Gastrocnemius medialis (tissue), 4 donors: ENCODE measurements around the gene TSEN15. TPM values are rescaled to one million over a fixed set of nuclear protein-coding genes. Genes with fewer than 3 reads are reported as not detected.
A peak's percentile ranks its signal among the peaks of the same experiment; 100 is the strongest.

Experiments used
- ATAC-seq, 2 donors: fragments of 150-250 bp; one replicate each; pipeline ENCODE4 v1.9.1; 2016
- DNase-seq, 2 donors: peaks; one replicate each; pipeline ENCODE4 v3.0.0-alpha.2; 2019
- H3K27ac ChIP-seq, 4 donors: fragments of 200-600 bp; sonication (generic); 1 replicate in 1 of 4; 2 replicates in 3 of 4; pipeline ENCODE4 v1.5.1; 2016 to 2018; ENCODE audit warnings: mild to moderate bottlenecking in 2 of 4, moderate library complexity in 1 of 4
- H3K27me3 ChIP-seq, 3 donors: fragments of 200-600 bp; sonication (generic) in 2 of 3; 1 replicate in 1 of 3; 2 replicates in 2 of 3; pipeline versions ENCODE4 v1.5.1 to v1.6.0; 2016 to 2019; ENCODE audit warnings: mild to moderate bottlenecking in 1 of 3, moderate library complexity in 1 of 3
- H3K36me3 ChIP-seq, 2 donors: fragments of 200-600 bp; sonication (generic) in 1 of 2; one replicate each; pipeline ENCODE4 v1.5.1; 2017 to 2018
- H3K4me1 ChIP-seq, 2 donors: fragments of 200-600 bp; sonication (generic) in 1 of 2; one replicate each; pipeline ENCODE4 v1.5.1; 2016 to 2017; ENCODE audit warnings: mild to moderate bottlenecking in 2 of 2
- H3K4me3 ChIP-seq, 4 donors: fragments of 200-600 bp; sonication (generic) in 3 of 4; 1 replicate in 1 of 4; 2 replicates in 3 of 4; pipeline ENCODE4 v1.5.1; 2016 to 2019; ENCODE audit warnings: mild to moderate bottlenecking in 2 of 4
- H3K9me3 ChIP-seq, 3 donors: fragments of 200-600 bp; sonication (generic) in 2 of 3; 1 replicate in 1 of 3; 2 replicates in 2 of 3; pipeline ENCODE4 v1.5.1; 2016 to 2019
- CTCF ChIP-seq, 5 experiments: fragments of 450-650 bp in 3 of 5; fragments of 200-600 bp in 2 of 5; sonication (generic) in 2 of 5; IDR thresholded peaks in 4 of 5; conservative IDR thresholded peaks in 1 of 5; 1 replicate in 4 of 5; 2 replicates in 1 of 5; pipeline ENCODE4 v1.5.1; 2016 to 2019; ENCODE audit warnings: antibody characterized with exemption in 5 of 5, mild to moderate bottlenecking in 3 of 5, moderate library complexity in 3 of 5
- POLR2A ChIP-seq, 2 donors: fragments of 450-650 bp; IDR thresholded peaks; one replicate each; pipeline ENCODE4 v1.6.1; 2017; ENCODE audit warnings: antibody characterized with exemption in 2 of 2, mild to moderate bottlenecking in 2 of 2, moderate library complexity in 2 of 2
- in situ Hi-C, 4 donors: fragments of 200-750 bp; cut with MboI; loops; one replicate each; pipeline versions ENCODE4 v1.15.0 to v1.8.0; 2017; ENCODE audit warnings: low sequenced_read_pairs in 4 of 4
- intact Hi-C: fragments of 100-400 bp; cut with DNase I; formaldehyde crosslinking; loops from one replicate; pipeline ENCODE4 v1.15.1; 2023; ENCODE audit warnings: low total_unique reads
- total RNA-seq, 4 donors: library from RNA; depleted of rRNA; stranded (reverse); fragments of >200 nt; gene quantifications; one replicate each; pipeline versions ENCODE4 v1.1.0 to v1.2.3, GENCODE V29; 2016

The TSEN15 gene
- total RNA-seq, 4 donors from 2014 or later: 22.8 to 69.6 (median 38.6) TPM

GRCh38 chr1:184034761-184035379, 16.7 kb upstream of the TSEN15 start:
- intact Hi-C loops: no loop called here
- Histone ChIP-seq H3K4me1 (peaks cover 13 to 16% of the 10 kb centered on the region in 2 donors), H3K4me3 (no peak overlapping the region), H3K27ac (no peak overlapping the region), H3K9me3 (no peaks in the 10 kb centered on the region), H3K27me3 (no peaks in the 10 kb centered on the region), H3K36me3 (no peaks in the 10 kb centered on the region)
- TF ChIP-seq POLR2A (IDR thresholded peaks at IDR 0.05): no peak
- TF ChIP-seq CTCF (IDR thresholded peaks at IDR 0.05 in 4 of 5, conservative IDR thresholded peaks at IDR 0.05 in 1 of 5): no peak
- DNase-seq (no peak), ATAC-seq (no peak)
- in situ Hi-C loops: loop anchor here in 1 of 4 donors (25.0 kb wide), 1 partner anchor 373 kb away; the partner anchor contains the start of gene APOBEC4

- peak overlapping the region; percentile 67 to 80 (median 72) for H3K27ac ChIP-seq
- intact Hi-C loops: no loop called here
- in situ Hi-C loops: loop anchor here in 1 of 4 donors (25.0 kb wide), 1 partner anchor 374 kb away; the partner anchor contains the start of gene APOBEC4
- no peaks in the 10 kb centered on the region for H3K36me3 ChIP-seq
- H3K4me1 ChIP-seq: peaks cover 3 to 11% of the 10 kb centered on the region in 2 donors
- DNase-seq (peak in 1 of 2 donors; percentile 44), ATAC-seq (peak in 1 of 2 donors; percentile 6)
- no peaks in the 10 kb centered on the region for H3K9me3 ChIP-seq
- no peaks in the 10 kb centered on the region for H3K27me3 ChIP-seq
- H3K4me3 ChIP-seq: peak overlapping the region; percentile 59 to 77 (median 68)
- TF ChIP-seq CTCF (IDR thresholded peaks at IDR 0.05 in 4 of 5, conservative IDR thresholded peaks at IDR 0.05 in 1 of 5): no peak
- no peak for TF ChIP-seq POLR2A (IDR thresholded peaks at IDR 0.05)
These were observed 15.6 kb upstream of the TSEN15 start for GRCh38 chr1:184035719-184036516.

- DNase-seq (peak; percentile 16 to 23), ATAC-seq (peak; percentile 64)
- Histone ChIP-seq H3K9me3 (no peaks in the 10 kb centered on the region), H3K27ac (peak overlapping the region; percentile 67 to 80 (median 72)), H3K4me3 (peak overlapping the region; percentile 59 to 77 (median 68)), H3K4me1 (peaks cover 3 to 11% of the 10 kb centered on the region in 2 donors), H3K36me3 (no peaks in the 10 kb centered on the region), H3K27me3 (no peaks in the 10 kb centered on the region)
- intact Hi-C loops: no loop called here
- in situ Hi-C loops: loop anchor here in 1 of 4 donors (25.0 kb wide), 1 partner anchor 374 kb away; the partner anchor contains the start of gene APOBEC4
- TF ChIP-seq CTCF (IDR thresholded peaks at IDR 0.05 in 4 of 5, conservative IDR thresholded peaks at IDR 0.05 in 1 of 5) (no peak), POLR2A (IDR thresholded peaks at IDR 0.05) (peak; percentile 33 to 39)
These were observed 15.0 kb upstream of the TSEN15 start for GRCh38 chr1:184036517-184036949.

GRCh38 chr1:184037849-184038591, 13.5 kb upstream of the TSEN15 start:
- peak overlapping the region; percentile 67 to 80 (median 72) for H3K27ac ChIP-seq
- intact Hi-C loops: no loop called here
- peaks cover 1 to 11% of the 10 kb centered on the region in 2 donors for H3K4me1 ChIP-seq
- no peaks in the 10 kb centered on the region for H3K9me3 ChIP-seq
- no peak for ATAC-seq
- H3K4me3 ChIP-seq: peak overlapping the region; percentile 59 to 77 (median 68)
- no peaks in the 10 kb centered on the region for H3K36me3 ChIP-seq
- TF ChIP-seq POLR2A (IDR thresholded peaks at IDR 0.05): no peak
- TF ChIP-seq CTCF (IDR thresholded peaks at IDR 0.05 in 4 of 5, conservative IDR thresholded peaks at IDR 0.05 in 1 of 5): no peak
- DNase-seq: no peak
- no peaks in the 10 kb centered on the region for H3K27me3 ChIP-seq
- in situ Hi-C loops: loop anchor here in 1 of 4 donors (25.0 kb wide), 1 partner anchor 376 kb away; the partner anchor contains the start of gene APOBEC4
